NCI-H1694 (cell line): ENCODE results near the gene GPBAR1.
"Not testable (repeated sequence)": the region's sequence is repeated elsewhere in the genome, so short reads cannot be mapped to it uniquely, and the experiment has no call there.

Source experiments
- DNase-seq: peaks from one replicate; lab custom pipeline; 2025; lab: John Stamatoyannopoulos, UW

Gene GPBAR1

DNA sequence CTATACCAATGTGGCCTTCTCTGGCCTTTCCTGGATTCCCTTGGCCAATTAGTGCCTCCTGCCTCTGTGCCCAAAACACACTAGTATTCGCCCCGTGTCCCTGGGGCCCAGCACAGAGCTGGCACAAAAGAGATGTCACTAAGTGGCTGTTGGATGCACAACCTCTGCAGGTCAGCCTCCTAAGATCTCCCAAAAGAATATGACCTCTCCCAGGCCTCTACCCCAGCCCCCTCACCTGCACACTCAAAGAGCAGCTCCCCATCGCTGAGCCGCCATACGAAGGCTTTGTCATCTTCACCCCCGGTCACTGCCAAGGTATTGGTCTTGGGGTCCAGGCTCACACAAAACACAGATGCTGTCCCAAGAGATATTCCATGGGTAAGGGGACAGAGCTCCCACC, 6.4 kb downstream of the GPBAR1 start:
- DNase-seq: no peak

DNA sequence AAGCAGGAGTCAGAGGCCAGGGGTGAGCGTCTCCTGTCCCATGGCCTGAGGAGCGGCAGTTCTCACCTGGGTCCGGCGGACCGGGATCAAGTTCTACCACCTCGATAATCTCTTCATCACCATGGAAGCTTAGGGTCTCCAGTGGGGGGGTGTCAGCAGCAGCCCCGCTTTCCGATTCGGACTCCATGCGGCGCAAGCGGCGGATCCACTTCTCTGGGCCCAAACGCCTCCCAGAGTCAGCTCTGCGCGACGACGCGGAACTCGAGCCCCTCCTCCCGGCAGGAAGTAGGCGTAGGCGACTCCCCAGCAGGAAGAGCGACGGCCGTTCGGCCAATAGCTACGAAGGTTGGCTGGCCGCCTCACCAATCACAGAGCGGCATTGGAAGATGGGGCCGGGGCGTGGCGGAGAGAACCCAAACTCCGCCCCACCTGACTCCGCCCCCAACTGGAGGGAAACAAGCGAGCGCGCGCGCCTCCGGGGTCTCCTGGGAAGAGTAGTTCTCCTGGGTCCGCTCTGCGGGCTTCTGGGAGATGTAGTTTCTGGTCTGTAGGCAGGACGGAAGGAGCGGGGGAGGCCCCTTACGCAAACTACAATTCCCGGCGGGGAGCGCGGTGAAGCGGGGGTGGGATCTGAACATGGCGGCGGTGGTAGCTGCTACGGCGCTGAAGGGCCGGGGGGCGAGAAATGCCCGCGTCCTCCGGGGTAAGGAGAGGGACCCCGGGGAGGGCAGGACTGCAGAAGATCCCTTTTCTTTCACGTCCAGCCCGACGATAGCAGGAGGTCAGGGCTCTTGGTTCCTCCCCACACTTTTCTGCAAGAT, 9.3 kb downstream of the GPBAR1 start, which contains the start of the genes AAMP and PNKD:
AAMP (minus strand) TSS at position 238 of the 821 bp plus-strand sequence; CDS start at position 187, 51 bp downstream.
PNKD (plus strand) TSS at position 620 of the 821 bp plus-strand sequence; CDS start at position 637, 17 bp downstream.
- DNase-seq: peak; percentile 99

DNA sequence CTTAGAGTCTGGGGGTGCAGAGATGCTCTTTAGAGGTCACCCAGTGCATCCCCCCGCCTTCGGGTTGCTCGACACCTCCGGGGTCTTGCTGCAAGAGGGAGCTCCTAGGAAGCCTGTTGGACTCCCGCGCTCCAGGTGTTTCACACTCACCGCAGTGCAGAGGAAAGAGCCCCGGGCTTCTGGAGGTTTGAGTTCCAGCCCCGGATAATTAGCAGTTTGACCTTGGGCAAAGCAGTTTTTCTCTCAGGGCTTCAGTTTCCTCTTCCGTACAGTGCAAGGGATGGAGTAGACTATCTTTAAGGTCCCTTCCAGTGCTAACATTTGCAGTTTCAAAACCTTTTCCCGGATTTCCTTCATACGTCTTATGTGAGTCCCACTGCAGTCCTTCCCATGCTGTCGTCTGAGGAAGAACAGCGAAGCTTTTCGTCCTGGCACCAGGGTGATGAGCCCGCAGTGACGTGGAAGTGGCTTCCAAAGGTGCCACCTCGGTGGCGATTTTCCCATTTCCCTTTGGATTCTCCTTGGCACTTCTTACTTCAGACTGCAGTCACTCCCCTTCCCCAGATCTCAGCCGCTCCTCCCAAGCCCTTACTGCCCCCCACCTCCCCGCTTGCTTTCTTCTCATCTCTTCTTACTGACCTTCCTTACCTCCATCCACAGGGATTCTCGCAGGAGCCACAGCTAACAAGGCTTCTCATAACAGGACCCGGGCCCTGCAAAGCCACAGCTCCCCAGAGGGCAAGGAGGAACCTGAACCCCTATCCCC, 10.1 kb downstream of the GPBAR1 start:
- no peak for DNase-seq

DNA sequence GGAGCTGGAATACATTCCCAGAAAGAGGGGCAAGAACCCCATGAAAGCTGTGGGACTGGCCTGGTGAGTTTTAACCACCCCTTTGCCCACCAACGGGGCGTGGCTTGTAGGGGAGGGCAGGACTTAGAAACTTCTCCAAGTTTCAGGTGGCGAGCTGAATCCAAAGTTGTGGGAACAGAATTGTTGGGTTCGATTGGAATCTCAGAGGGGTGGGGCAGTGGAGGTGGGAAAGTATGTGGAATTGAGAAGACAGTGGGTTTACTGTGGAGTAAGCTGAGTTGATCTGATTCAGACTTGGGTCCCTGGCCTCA, 10.6 kb downstream of the GPBAR1 start:
- DNase-seq: no peak

DNA sequence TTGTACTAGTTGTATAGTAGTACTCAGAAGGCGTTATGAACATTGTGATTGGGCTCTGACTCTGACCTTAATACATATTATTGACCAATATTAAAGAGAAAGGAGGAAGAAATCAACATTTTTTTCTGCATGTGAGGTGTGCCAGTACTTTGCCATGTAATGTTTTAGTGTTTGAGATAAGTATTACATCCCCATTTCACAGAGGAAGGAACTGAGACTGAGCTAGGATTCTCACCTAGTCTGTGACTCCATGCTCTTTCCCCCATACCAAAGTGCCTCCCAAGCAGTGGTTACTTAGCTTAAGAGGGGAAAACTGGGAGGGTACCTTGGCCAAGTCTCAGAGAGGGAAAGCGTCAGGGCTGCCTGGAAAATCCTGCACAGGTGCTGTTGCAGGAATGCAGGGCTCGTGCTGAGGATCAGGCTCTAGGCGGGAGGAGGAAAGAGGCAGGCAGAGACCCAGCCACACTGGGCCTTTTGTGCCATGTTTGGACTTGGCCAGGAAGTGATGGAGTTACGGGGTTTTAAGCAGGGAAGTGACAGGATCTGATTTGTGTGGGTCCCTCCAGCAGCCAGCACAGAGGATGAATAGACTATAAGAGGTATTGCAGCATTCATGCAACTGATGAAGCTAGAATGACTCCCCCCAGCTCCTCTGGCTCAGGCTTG, 11.2 kb downstream of the GPBAR1 start:
- no peak for DNase-seq

DNA sequence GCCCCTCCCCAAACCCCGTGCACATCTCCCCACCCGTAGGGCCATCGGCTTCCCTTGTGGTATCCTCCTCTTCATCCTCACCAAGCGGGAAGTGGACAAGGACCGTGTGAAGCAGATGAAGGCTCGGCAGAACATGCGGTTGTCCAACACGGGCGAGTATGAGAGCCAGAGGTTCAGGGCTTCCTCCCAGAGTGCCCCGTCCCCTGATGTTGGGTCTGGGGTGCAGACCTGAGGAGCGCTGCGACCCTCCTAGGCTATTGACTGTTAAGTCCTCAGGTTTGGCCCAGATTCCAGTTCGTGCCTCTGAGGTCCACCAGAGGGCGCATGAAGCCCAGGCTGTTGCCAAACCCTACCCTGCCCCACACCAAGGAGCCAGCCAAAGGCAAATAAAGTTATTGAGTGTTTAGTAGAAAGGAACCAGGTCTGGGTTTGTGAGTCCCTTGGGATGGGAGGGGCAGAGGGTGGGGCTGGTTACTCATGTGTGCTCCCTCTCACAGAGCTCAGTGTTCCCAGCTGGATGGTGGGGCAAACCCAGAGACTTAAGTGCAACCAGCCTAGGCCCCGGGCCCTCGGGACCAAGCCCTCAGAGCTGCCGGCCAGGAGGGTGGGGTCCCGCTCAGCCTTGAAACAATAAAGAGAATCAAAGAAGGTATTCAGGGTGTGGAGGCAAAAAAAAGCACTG, 11.9 kb downstream of the GPBAR1 start:
- DNase-seq: peak; percentile 77

DNA sequence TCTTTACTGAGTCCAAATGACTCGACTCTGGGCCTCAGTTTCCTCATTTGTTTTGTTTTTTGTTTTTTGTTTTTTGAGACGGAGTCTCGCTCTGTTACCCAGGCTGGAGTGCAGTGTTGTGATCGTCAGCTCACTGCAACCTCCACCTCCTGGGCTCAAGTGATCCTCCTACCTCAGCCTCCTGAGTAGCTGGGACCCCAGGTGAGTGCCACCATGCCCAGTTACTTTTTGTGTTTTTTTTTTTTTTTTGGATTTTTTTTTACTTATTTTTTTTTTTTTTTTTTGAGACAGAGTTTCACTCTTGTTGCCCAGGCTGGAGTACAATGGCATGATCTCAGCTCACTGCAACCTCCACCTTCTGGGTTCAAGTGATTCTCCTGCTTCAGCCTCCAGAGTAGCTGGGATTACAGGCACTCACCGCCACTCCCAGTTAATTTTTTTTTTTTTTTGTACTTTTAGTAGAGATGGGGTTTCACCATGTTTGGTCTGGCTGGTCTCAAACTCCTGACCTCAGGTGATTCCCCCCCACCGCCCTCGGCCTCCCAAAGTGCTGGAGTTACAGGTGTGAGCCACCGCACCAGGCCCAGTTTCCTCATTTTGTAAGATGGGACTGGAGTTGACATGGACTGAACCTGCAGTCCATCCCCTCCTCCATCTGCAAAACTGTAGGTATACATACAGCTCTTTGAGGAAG, 12.5 kb downstream of the GPBAR1 start:
- not testable (repeated sequence) for DNase-seq

DNA sequence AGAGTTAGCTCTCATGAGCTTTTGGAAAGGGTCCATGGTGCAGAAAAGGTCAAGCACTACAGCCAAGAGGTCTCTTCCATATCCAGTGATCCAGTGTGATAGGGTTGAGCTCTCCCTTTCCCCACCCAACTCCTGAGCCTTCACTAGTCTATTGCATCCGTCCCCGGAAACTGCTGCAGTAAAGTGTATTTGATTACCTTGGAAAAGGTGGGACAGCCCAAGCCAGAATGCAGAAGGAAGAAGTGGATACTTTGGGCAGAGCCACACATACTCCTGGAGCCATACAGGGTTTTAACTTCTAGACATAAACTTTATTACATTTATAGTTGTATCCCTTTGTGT, 13.1 kb downstream of the GPBAR1 start:
- no peak for DNase-seq

DNA sequence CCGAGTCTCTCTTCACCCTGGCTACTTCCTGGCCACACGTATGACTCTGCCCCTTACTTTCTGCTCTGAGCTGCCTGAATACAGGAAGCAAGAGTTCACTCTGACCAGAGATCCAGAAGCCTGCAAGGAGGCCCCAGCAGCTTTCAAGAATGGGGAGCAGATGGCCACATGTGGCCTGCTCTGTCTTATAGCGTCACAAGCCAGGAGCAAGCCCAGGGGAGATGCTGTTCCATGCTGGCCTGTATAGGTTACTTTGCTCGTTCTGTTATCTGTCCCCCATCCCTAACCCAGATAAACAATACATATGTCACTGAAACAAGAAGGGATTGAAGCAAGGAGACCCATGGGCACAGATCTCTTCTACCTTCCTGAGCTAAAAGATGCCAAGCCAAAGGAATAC, 13.8 kb downstream of the GPBAR1 start:
- DNase-seq: no peak

DNA sequence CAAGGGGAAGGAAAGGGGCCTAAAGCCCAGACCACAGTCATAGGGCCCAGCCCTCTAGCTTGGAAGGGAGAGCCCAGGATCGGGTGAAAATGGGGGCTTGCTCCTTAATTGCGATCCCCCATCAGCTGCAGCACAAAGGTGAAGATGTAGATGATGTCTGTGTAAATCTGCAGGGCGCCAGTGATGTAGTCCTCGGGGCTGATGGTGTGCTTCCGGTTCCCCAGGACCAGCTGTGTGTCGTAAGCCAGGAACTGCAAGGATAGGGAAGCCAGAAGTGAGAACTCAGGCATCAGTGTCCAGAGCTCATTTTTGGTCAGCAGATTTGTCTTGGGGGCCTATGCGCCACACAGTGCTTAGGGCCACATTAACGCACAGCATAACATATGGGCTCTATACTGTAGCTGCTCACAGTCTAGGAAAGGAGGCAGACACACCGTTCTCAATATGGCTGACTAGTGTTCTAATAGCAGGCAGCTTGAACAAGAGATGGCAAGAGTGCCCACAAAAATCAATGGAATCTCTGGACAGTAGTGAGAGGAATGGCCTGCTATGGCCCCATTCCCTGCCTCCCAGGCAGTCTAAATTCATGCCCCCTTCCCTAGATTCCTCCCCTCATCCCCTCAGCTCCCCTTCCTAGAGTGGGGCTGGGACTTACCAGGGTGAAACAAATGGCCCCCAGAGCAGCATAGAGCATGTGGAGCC, 14.7 kb downstream of the GPBAR1 start:
- no peak for DNase-seq

DNA sequence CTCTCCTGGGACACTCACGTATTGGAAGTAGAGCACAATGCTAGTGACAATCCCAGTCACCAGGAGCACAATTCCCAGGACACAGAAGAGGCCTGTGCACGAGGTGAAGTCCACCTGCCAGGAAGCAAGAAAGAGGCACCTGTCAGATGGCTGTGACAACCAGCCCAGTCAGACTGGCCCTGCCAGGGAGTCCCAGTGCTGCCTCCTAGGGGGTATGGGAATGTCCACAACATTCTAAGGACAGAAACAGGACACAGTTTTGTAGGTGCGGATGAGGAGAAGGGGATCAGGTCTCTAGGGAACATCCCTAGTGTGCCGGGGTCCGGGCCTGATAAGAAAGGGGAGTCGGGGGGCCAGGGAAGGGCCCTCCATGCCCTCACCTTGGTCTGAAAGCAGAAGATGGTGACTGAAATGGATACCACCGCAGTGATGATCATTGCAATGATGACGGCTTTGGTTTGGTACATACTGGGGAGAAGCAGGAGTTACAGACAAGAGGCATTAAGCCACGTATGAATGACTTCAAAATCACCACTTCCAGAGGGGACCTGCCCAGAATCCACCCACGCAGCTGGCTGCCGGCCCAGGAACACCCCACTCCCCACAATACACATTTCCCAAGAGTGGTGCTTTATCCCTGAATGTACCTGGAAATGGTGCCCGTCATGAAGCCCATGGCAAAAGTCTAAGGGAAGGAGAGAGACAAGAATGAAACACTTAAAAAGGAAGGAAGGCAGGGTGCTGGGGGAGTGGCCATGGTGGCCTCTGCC, 16.4 kb downstream of the GPBAR1 start:
- no peak for DNase-seq

DNA sequence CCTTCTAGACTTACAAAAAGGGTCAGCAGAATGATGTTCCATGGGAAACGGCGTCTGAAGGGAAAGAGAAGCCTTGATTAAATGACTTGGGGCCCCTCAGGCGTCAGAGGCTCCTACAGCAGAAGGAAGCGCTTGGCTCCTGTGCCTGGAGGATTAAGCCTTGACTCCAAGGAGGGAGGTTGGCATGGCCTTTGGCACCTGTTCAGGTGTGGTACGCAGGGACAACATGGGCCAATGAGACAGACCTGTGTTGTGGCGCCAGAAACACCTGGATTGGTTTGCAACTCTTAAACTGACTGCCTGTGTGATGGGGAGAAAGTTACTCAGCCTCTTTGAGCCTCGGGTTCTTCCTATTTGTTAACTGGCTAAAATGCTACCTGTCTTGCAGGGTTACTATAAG, 17.1 kb downstream of the GPBAR1 start:
- DNase-seq: no peak

DNA sequence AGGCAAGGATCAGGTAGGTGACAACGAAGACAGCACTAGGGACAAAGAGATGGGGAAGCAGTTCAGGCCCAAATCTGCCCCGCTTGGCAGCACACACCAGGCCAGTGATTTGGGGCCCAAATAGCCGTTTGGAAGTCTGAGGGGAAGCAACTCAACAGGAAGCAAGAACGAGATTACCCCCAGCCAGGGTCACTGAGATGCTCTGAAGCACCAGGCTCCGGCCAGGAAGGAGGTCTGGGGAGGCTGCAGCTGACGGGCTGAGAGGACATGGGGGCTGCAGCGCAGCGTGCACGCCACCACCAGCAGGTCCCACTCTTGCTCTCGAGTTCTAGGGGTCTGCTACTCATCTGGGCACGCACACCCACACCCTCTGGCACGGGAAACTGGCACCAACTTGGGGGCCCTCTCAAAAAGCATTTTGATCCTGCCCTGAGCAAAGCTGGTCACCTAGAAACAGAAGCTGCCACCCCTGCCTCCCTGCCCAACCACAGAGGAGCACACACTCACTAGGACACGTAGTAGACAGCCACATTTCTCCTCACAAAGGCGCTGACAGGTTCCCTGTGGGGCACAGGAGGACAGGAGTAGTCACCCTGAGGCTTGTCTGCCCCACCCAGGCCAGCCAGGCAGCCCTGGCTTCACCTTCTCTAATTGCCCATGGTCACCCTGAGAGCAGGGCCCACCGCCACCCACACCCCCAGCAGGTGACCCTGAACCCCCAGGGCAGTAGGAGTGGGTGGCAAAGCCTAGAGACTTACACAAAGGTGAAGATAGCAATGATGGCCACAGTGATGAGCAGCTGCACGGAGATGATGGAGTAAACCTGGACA, 17.9 kb downstream of the GPBAR1 start:
- no peak for DNase-seq

DNA sequence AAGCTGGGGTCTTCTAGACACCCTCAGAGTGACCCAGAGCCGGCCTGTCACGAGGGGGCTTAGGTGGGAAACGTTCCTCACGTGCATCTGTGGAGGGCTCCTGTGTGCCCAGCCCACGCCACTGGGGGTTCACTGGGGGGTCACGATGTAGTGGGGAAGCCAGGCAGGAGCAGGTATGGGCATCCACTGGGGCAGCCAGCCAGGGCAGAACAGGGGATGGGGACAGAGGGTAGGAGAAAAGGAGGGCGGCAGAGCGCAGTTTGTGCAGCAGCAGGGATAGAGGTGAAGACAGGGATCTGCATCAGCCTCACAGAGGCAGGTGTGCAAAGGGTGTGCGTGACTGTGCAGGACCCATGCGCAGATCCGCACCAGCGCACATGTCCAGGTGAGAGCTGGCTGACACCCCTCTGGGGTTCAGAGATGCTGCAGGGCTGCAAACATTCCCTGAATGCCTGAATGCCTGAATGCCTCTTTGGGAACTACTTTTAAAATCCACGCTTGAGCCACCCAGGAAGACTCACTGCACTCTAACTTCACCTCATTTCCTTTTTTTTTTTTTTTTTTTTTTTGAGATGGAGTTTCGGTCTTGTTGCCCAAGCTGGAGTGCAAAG, 19.6 kb downstream of the GPBAR1 start:
- no peak for DNase-seq

DNA sequence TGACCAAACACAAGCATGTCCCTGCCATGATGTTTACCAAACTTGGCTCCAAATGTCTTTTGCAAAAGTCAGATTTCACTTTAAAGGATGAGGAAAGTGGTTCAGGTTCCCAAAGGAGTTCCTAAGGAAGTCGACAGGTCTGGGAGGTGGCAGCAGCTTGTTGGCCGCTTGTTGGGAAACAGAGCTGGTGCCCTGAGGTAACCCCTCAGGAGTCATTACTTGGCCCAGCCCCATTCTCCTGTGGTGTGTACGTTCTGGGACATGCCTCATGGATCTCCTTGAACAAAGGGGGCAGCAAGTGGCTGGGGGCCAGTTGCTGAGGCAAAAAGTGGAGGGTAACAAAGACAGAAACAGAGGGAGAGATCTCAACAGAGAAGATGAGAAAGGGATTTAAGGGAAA, 20.6 kb downstream of the GPBAR1 start:
- no peak for DNase-seq

DNA sequence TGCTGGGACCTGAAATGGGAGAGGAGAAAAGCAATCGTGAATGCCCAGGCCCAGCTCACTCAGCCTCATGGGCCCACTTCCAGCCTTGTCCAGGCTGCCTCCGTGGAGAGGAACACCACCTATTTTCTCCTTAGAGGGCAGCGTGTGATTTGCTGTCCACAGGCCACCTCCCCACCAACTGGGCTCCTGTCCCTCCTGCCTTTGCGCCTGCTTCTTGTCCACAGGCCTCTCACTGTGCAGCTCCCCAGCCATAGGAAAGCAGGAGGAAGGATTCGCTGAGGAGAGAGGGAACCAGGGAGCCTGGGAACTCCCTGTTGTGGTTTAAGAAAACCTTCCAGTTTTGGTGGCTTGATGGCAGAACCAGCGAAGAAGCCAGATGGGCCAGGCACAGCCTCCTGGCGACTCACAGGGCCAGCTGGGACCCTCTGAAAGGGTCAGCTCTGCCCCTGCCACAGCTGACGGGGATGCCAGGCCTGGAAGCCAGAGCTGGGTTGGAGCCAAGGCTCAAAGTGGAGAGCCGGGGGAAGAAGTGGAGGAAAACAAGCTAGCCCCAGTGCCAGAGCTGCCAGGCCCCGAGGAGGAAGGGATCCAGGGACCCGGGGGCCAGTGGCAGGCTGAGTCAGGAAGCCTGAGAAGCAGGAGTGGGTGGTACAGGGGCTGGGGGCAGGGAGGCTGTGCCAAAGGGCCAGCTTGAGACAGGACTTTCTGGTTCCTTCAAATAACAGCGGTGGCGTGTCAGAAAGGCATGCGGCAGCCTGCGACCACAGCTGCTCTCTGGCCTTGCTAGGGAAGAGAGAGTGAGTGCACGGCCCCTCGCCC, 21.6 kb downstream of the GPBAR1 start:
- no peak for DNase-seq

DNA sequence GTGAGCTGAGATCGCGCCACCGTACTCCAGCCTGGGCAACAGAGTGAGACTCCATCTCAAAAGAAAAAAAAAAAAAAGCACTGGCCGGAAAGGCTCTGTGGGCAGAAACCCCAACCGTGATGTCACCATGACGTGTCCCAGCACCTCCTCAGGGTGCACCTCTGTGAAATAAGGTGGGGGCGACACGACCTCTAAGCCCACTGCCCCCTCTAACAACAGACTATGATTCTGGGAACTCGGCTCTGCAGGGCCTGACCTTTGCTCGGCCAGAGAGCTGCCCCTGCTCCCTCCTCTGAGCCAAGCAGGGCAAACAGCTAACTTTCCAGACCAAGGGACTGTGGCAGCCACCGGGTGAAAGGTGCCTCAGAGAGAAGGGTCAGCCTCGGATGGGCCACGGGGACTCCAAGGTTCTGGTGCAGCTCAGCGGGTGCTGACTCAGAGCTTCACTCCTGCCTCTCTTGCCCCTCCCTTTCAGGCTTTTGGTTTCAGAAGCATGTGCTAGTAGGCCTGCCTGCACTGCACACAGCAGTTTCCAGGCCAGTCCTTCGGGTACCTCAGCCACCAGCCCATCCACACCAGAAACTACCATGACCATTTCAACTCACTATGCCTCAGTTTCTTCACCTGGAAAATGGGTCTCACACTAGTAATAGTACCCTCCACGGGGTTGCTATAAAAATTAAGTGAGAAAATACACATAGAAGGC, 23.4 kb downstream of the GPBAR1 start:
- no peak for DNase-seq
